Hepatocyte (in vitro differentiated cells): ENCODE data around the gene CENPB. TPM values are rescaled to one million over a fixed set of nuclear protein-coding genes. Genes with fewer than 3 reads are reported as not detected.

Source experiments
- DNase-seq: peaks from one replicate; pipeline ENCODE4 v3.0.0-alpha.2; 2016; ENCODE audit warnings: low spot score
- H2AFZ ChIP-seq: fragments of 200-600 bp; sonication (generic); 2 replicates; pipeline ENCODE4 v1.6.0; 2016; ENCODE audit warnings: antibody characterized with exemption, mild to moderate bottlenecking
- H3K27ac ChIP-seq: fragments of 200-600 bp; sonication (generic); 2 replicates; pipeline ENCODE4 v1.5.1; 2016; ENCODE audit warnings: mild to moderate bottlenecking
- H3K27me3 ChIP-seq: fragments of 200-600 bp; sonication (generic); 2 replicates; pipeline ENCODE4 v1.6.1; 2016
- H3K36me3 ChIP-seq: fragments of 200-600 bp; sonication (generic); replicated peaks from 2 replicates; pipeline ENCODE4 v1.5.1; 2016; ENCODE audit warnings: low read depth; ENCODE audit not compliant: insufficient read depth
- H3K4me1 ChIP-seq: fragments of 200-600 bp; sonication (generic); 2 replicates; pipeline ENCODE4 v1.5.1; 2016; ENCODE audit warnings: mild to moderate bottlenecking, moderate library complexity; ENCODE audit not compliant: insufficient read depth
- H3K4me2 ChIP-seq: fragments of 200-600 bp; sonication (generic); 2 replicates; pipeline ENCODE4 v1.6.0; 2016
- H3K4me3 ChIP-seq: fragments of 200-600 bp; sonication (generic); 2 replicates; pipeline ENCODE4 v1.5.1; 2016; ENCODE audit warnings: mild to moderate bottlenecking
- H3K79me2 ChIP-seq: fragments of 200-600 bp; sonication (generic); 2 replicates; pipeline ENCODE4 v1.6.0; 2017; ENCODE audit warnings: mild to moderate bottlenecking
- H3K9me2 ChIP-seq: fragments of 200-600 bp; sonication (generic); replicated peaks from 2 replicates; pipeline ENCODE4 v1.6.0; 2017; ENCODE audit warnings: mild to moderate bottlenecking; ENCODE audit not compliant: insufficient read depth
- H3K9me3 ChIP-seq: fragments of 200-600 bp; sonication (generic); 2 replicates; pipeline ENCODE4 v1.5.1; 2016; ENCODE audit warnings: low read depth, mild to moderate bottlenecking
- H4K20me1 ChIP-seq: fragments of 200-600 bp; sonication (generic); 2 replicates; pipeline ENCODE4 v1.6.0; 2016; ENCODE audit warnings: mild to moderate bottlenecking; ENCODE audit not compliant: insufficient read depth, poor library complexity, severe bottlenecking
- CTCF ChIP-seq: fragments of 200-600 bp; sonication (generic); IDR thresholded peaks from 2 replicates; pipeline ENCODE4 v1.5.1; 2016; ENCODE audit warnings: antibody characterized with exemption, mild to moderate bottlenecking; ENCODE audit not compliant: poor library complexity
- EZH2 ChIP-seq: fragments of 200-600 bp; sonication (generic); IDR thresholded peaks from 2 replicates; pipeline ENCODE4 v1.6.1; 2016; ENCODE audit warnings: antibody characterized with exemption, mild to moderate bottlenecking, borderline replicate concordance
- EZH2phosphoT487 ChIP-seq: fragments of 200-600 bp; sonication (generic); IDR thresholded peaks from one replicate; pipeline ENCODE4 v1.6.1; 2018; ENCODE audit warnings: antibody characterized with exemption, mild to moderate bottlenecking, low read depth, moderate library complexity; ENCODE audit not compliant: unreplicated experiment, severe bottlenecking
- WGBS: methylation state at CpG from one replicate; pipeline ENCODE4 v1.1.6; 2016; ENCODE audit warnings: low lambda C conversion rate; ENCODE audit errors: missing lambda C conversion rate; 5-methylcytosine and 5-hydroxymethylcytosine counted together
- polyA plus RNA-seq: library from polyadenylated mRNA; unstranded; fragments of >200 nt; fragmentation: Nextera tagmentation; extraction: Ambion mirVana; gene quantifications from 2 replicates; pipeline ENCODE4 v1.2.1, GENCODE V29; 2016
- total RNA-seq: library from RNA; depleted of rRNA; stranded (reverse); fragments of >200 nt; gene quantifications from 2 replicates; pipeline ENCODE4 v1.2.3, GENCODE V29; 2014

The CENPB gene
- total and polyA plus RNA-seq, 2 experiments from 2014 or later = 21.2 to 46.7 TPM

- Histone ChIP-seq H3K4me1 (peaks cover 12% of the 10 kb centered on the region), H3K36me3 (no peaks in the 10 kb centered on the region), H2AFZ (no peak overlapping the region), H3K4me3 (no peak overlapping the region), H3K9me3 (no peaks in the 10 kb centered on the region), H3K27me3 (peaks cover 60% of the 10 kb centered on the region), H4K20me1 (no peaks in the 10 kb centered on the region), H3K9me2 (no peaks in the 10 kb centered on the region), H3K4me2 (peak overlapping the region; percentile 71), H3K27ac (no peak overlapping the region), H3K79me2 (no peaks in the 10 kb centered on the region)
- DNase-seq = peak; percentile 64
- TF ChIP-seq EZH2phosphoT487 (no peak), CTCF (peak; percentile 69), EZH2 (no peak)
- WGBS = 17% methylated on average over 58 of the region's 72 CpGs
These were observed 36.6 kb downstream of the CENPB start for GRCh38 chr20:3749689-3750531.

GRCh38 chr20:3749087-3749688, 37.4 kb downstream of the CENPB start:
- WGBS = 80% methylated on average over 21 of the region's 24 CpGs
- Histone ChIP-seq H3K4me2 (peak overlapping the region; percentile 71), H3K9me2 (no peaks in the 10 kb centered on the region), H3K27ac (no peak overlapping the region), H2AFZ (no peak overlapping the region), H3K4me3 (no peak overlapping the region), H3K79me2 (no peaks in the 10 kb centered on the region), H3K9me3 (no peaks in the 10 kb centered on the region), H4K20me1 (no peaks in the 10 kb centered on the region), H3K36me3 (no peaks in the 10 kb centered on the region), H3K27me3 (peaks cover 67% of the 10 kb centered on the region), H3K4me1 (peaks cover 12% of the 10 kb centered on the region)
- TF ChIP-seq CTCF (no peak), EZH2 (no peak), EZH2phosphoT487 (no peak)
- DNase-seq = no peak

- WGBS = 95% methylated on average over 16 of the region's 16 CpGs
These were observed 38.5 kb downstream of the CENPB start for GRCh38 chr20:3748073-3748472.

More at GRCh38 chr20:3748073-3748472, 38.5 kb downstream of the CENPB start:
- Histone ChIP-seq H3K4me2 (no peak overlapping the region), H2AFZ (no peak overlapping the region), H3K9me2 (no peaks in the 10 kb centered on the region), H3K9me3 (no peaks in the 10 kb centered on the region), H3K36me3 (no peaks in the 10 kb centered on the region), H3K79me2 (no peaks in the 10 kb centered on the region), H4K20me1 (no peaks in the 10 kb centered on the region), H3K27me3 (peaks cover 70% of the 10 kb centered on the region), H3K27ac (no peak overlapping the region), H3K4me1 (peaks cover 12% of the 10 kb centered on the region), H3K4me3 (no peak overlapping the region)
- DNase-seq = no peak
- TF ChIP-seq EZH2 (no peak), EZH2phosphoT487 (no peak), CTCF (no peak)
